SK-N-SH (cell line): ENCODE measurements around the gene CDC27. TPM values are rescaled to one million over a fixed set of nuclear protein-coding genes. Genes with fewer than 3 reads are reported as not detected.

Source experiments
- CTCF ChIA-PET: fragments of 300-600, 350-600 bp; formaldehyde crosslinking; extraction: SDS; loops from one replicate; lab custom pipeline; 2021; lab: Yijun Ruan, JAX
- POLR2A ChIA-PET: fragments of 350-600 bp; sonication (Branson Sonifier 250); formaldehyde crosslinking; extraction: SDS; loops from one replicate; lab custom pipeline; 2020; ENCODE audit warnings: antibody characterized with exemption, inconsistent platforms; lab: Yijun Ruan, JAX
- DNase-seq: peaks from one replicate; pipeline ENCODE4 v3.0.0; 2012
- H2AFZ ChIP-seq: fragments of 200-600 bp; sonication (generic); 2 replicates; pipeline ENCODE4 v1.8.1; 2016; ENCODE audit warnings: antibody characterized with exemption, mild to moderate bottlenecking, low read depth
- H3F3A ChIP-seq: fragments of 200-600 bp; sonication (generic); replicated peaks from 2 replicates; pipeline ENCODE3; 2016; ENCODE audit warnings: antibody characterized with exemption, mild to moderate bottlenecking; ENCODE audit not compliant: insufficient read depth
- H3K27ac ChIP-seq, 2 experiments: fragments of 200-500 bp in 1 of 2; fragments of 200-600 bp in 1 of 2; sonication (Bioruptor generic) in 1 of 2; sonication (generic), shearing (Covaris generic) in 1 of 2; 2 replicates each; pipeline versions ENCODE4 v1.5.1 to v1.6.1; 2014 to 2016; ENCODE audit warnings: low read depth in 2 of 2, inconsistent platforms in 1 of 2, low read length in 1 of 2, mild to moderate bottlenecking in 1 of 2, mixed read lengths in 1 of 2
- H3K27me3 ChIP-seq: fragments of 200-600 bp; sonication (generic), shearing (Covaris generic); 2 replicates; pipeline ENCODE4 v1.6.1; 2016; ENCODE audit warnings: mixed run types; ENCODE audit not compliant: insufficient read depth
- H3K36me3 ChIP-seq, 2 experiments: fragments of 200-500 bp in 1 of 2; fragments of 200-600 bp in 1 of 2; sonication (Bioruptor generic) in 1 of 2; sonication (generic) in 1 of 2; replicated peaks in 1 of 2; 2 replicates each; pipeline versions ENCODE3 to v1.5.1; 2014 to 2016; ENCODE audit warnings: low read length in 1 of 2, mild to moderate bottlenecking in 1 of 2; ENCODE audit not compliant: insufficient read depth in 2 of 2, control insufficient read depth in 1 of 2
- H3K4me1 ChIP-seq, 2 experiments: fragments of 200-500 bp in 1 of 2; fragments of 200-600 bp in 1 of 2; sonication (Bioruptor generic) in 1 of 2; sonication (generic), shearing (Covaris generic) in 1 of 2; 2 replicates each; pipeline versions ENCODE4 v1.5.1 to v1.6.1; 2014 to 2016; ENCODE audit warnings: low read depth in 1 of 2, low read length in 1 of 2, mixed run types in 1 of 2; ENCODE audit not compliant: insufficient read depth in 2 of 2, control insufficient read depth in 1 of 2
- H3K4me2 ChIP-seq: fragments of 200-600 bp; sonication (generic), shearing (Covaris generic); 2 replicates; pipeline ENCODE4 v1.6.1; 2017; ENCODE audit warnings: mixed run types
- H3K4me3 ChIP-seq, 2 experiments: fragments of 200-500 bp in 1 of 2; fragments of 200-600 bp in 1 of 2; sonication (Bioruptor generic) in 1 of 2; sonication (generic), shearing (Covaris generic) in 1 of 2; 2 replicates each; pipeline versions ENCODE4 v1.5.1 to v1.8.1; 2014 to 2016; ENCODE audit warnings: low read depth in 2 of 2, inconsistent platforms in 1 of 2, low read length in 1 of 2, mild to moderate bottlenecking in 1 of 2, mixed read lengths in 1 of 2, moderate library complexity in 1 of 2
- H3K79me2 ChIP-seq: fragments of 200-600 bp; sonication (generic); 2 replicates; pipeline ENCODE4 v1.8.1; 2017; ENCODE audit warnings: mild to moderate bottlenecking; ENCODE audit not compliant: insufficient read depth
- H3K9ac ChIP-seq: fragments of 200-600 bp; sonication (generic); 2 replicates; pipeline ENCODE4 v1.6.1; 2017; ENCODE audit warnings: mixed run types
- H3K9me2 ChIP-seq: fragments of 200-600 bp; sonication (generic); 2 replicates; pipeline ENCODE4 v1.6.1; 2017; ENCODE audit warnings: mixed run types
- H3K9me3 ChIP-seq: fragments of 200-600 bp; sonication (generic); 2 replicates; pipeline ENCODE4 v1.6.1; 2017; ENCODE audit warnings: mixed run types, mild to moderate bottlenecking, moderate library complexity
- H4K20me1 ChIP-seq: fragments of 200-600 bp; sonication (generic); 2 replicates; pipeline ENCODE4 v1.6.1; 2017; ENCODE audit warnings: mild to moderate bottlenecking, mixed run types; ENCODE audit not compliant: insufficient read depth
- CTCF ChIP-seq: fragments of 200-600 bp; sonication (generic); IDR thresholded peaks from 2 replicates; pipeline ENCODE4 v1.6.1; 2017; ENCODE audit warnings: antibody characterized with exemption, mild to moderate bottlenecking, moderate library complexity
- ELF1 ChIP-seq: IDR thresholded peaks from 2 replicates; pipeline ENCODE4 v1.4.0; 2012
- EP300 ChIP-seq, 2 experiments: IDR thresholded peaks; 2 replicates each; pipeline versions ENCODE4 v1.4.0 to v1.6.1; 2012; ENCODE audit warnings: borderline replicate concordance in 1 of 2, low read depth in 1 of 2, low read length in 1 of 2
- EZH2phosphoT487 ChIP-seq: fragments of 200-600 bp; sonication (generic); IDR thresholded peaks from 2 replicates; pipeline ENCODE4 v1.6.1; 2017; ENCODE audit warnings: low read depth, mixed run types, mild to moderate bottlenecking, antibody characterized with exemption, moderate library complexity, borderline replicate concordance
- FOSL2 ChIP-seq: IDR thresholded peaks from 2 replicates; pipeline ENCODE4 v1.4.0; 2012; ENCODE audit warnings: low read depth, mild to moderate bottlenecking, moderate library complexity, borderline replicate concordance
- FOXJ3 ChIP-seq: sonication (generic); formaldehyde crosslinking; IDR thresholded peaks from 2 replicates; pipeline ENCODE4 v1.5.1; 2020; ENCODE audit warnings: mild to moderate bottlenecking, missing genetic modification reagents
- MEF2A ChIP-seq: IDR thresholded peaks from 2 replicates; pipeline ENCODE4 v1.4.0; 2012; ENCODE audit warnings: low read depth, borderline replicate concordance
- MXI1 ChIP-seq: IDR thresholded peaks from 2 replicates; pipeline ENCODE4 v1.6.1; 2012; ENCODE audit warnings: mild to moderate bottlenecking, low read depth, low read length, improper control_type of control experiment
- NRF1 ChIP-seq: IDR thresholded peaks from 2 replicates; pipeline ENCODE4 v1.6.1; 2012; ENCODE audit warnings: low read depth, mild to moderate bottlenecking, low read length
- POLR2AphosphoS5 ChIP-seq: IDR thresholded peaks from 2 replicates; pipeline ENCODE4 v1.6.1; 2012; ENCODE audit warnings: low read depth, low read length
- RFX5 ChIP-seq: IDR thresholded peaks from 2 replicates; pipeline ENCODE4 v1.6.1; 2012; ENCODE audit warnings: mild to moderate bottlenecking, improper control_type of control experiment, low read length
- RXRA ChIP-seq: IDR thresholded peaks from 2 replicates; pipeline ENCODE4 v1.4.0; 2012; ENCODE audit warnings: low read depth, mild to moderate bottlenecking, borderline replicate concordance
- SMC3 ChIP-seq: IDR thresholded peaks from 2 replicates; pipeline ENCODE4 v1.6.1; 2012; ENCODE audit warnings: low read depth, low read length, improper control_type of control experiment
- TAF1 ChIP-seq: IDR thresholded peaks from 2 replicates; pipeline ENCODE4 v1.6.1; 2012; ENCODE audit warnings: low read depth, mild to moderate bottlenecking, low read length, moderate library complexity, borderline replicate concordance
- TCF12 ChIP-seq: IDR thresholded peaks from 2 replicates; pipeline ENCODE4 v1.4.0; 2012
- USF1 ChIP-seq: IDR thresholded peaks from 2 replicates; pipeline ENCODE4 v1.4.0; 2012; ENCODE audit warnings: low read depth, borderline replicate concordance
- YY1 ChIP-seq: IDR thresholded peaks from 2 replicates; pipeline ENCODE4 v1.4.0; 2012; ENCODE audit warnings: low read depth, mild to moderate bottlenecking
- ZBTB33 ChIP-seq: IDR thresholded peaks from 2 replicates; pipeline ENCODE4 v1.4.0; 2012; ENCODE audit warnings: low read depth, borderline replicate concordance
- WGBS: methylation state at CpG from one replicate; pipeline ENCODE4 v1.1.6; 2017; ENCODE audit warnings: low lambda C conversion rate; 5-methylcytosine and 5-hydroxymethylcytosine counted together
- polyA plus RNA-seq, 3 experiments: library from polyadenylated mRNA; depleted of rRNA; stranded (reverse); fragments of >200 nt; gene quantifications; 2 replicates each; pipeline ENCODE4 v1.2.3, GENCODE V29; 2012

Gene CDC27
- polyA plus RNA-seq, 1 of the 3 experiments (the other 2 are of a cell fraction), result 44.3 TPM

GRCh38 chr17:47221154-47221553, 32.1 kb upstream of the CDC27 start (continued):
- no peak for TF ChIP-seq ZBTB33
- TF ChIP-seq MEF2A, result no peak
- TF ChIP-seq, all 33 proteins: peak for 0

- CTCF ChIA-PET, result interaction anchor here (0.7 to 8.6 kb wide), 6 partner anchors 9 to 395 kb away, joined by 3 to 57 read pairs (median 6); partner anchors contain the start of gene MYL4
- Histone ChIP-seq H3F3A (peaks cover 7% of the 10 kb centered on the region), H3K79me2 (no peaks in the 10 kb centered on the region), H3K27me3 (no peaks in the 10 kb centered on the region), H3K4me1 (peaks cover 4 to 11% of the 10 kb centered on the region in 2 experiments; a peak in 2 of 4 replicates), H3K9me2 (no peaks in the 10 kb centered on the region), H3K4me2 (no peak overlapping the region), H3K36me3 (no peaks in the 10 kb centered on the region), H2AFZ (no peak overlapping the region), H3K4me3 (no peak overlapping the region), H3K9ac (no peak overlapping the region), H3K27ac (no peak overlapping the region), H3K9me3 (no peaks in the 10 kb centered on the region), H4K20me1 (no peaks in the 10 kb centered on the region)
- 72% methylated on average over 7 of the region's 7 CpGs for WGBS
- POLR2A ChIA-PET, result no interaction called here
- TF ChIP-seq RFX5 (no peak), ELF1 (no peak), TAF1 (no peak), MXI1 (no peak), ZBTB33 (no peak), CTCF (no peak), YY1 (no peak), FOXJ3 (no peak), FOSL2 (no peak), EZH2phosphoT487 (no peak), RXRA (no peak), TCF12 (no peak), POLR2AphosphoS5 (no peak), NRF1 (no peak), EP300 (IDR thresholded peaks at IDR 0.05; ENCODE audit: borderline replicate concordance in 1 of 2, low read depth in 1 of 2, low read length in 1 of 2) (no peak), USF1 (no peak), SMC3 (no peak)
- no peak for DNase-seq
Measured at GRCh38 chr17:47220531-47220999, 31.5 kb upstream of the CDC27 start.
